Endothelial cell of umbilical vein (primary cell): ENCODE measurements around the gene ARMC7. TPM values are rescaled to one million over a fixed set of nuclear protein-coding genes. Genes with fewer than 3 reads are reported as not detected.

Experiments
- BruUV-seq: library from RNA; stranded (reverse); fragments of 400-500 nt; replicated peaks from 2 replicates; lab custom pipeline; 2021; lab: Mats Ljungman, UMichigan
- CTCF ChIA-PET: fragments of 300-600, 350-600 bp; sonication (Branson Sonifier 250); formaldehyde crosslinking; loops from one replicate; lab custom pipeline; 2021; ENCODE audit warnings: antibody characterized with exemption, inconsistent platforms; lab: Charles Lee
- POLR2A ChIA-PET: fragments of 300-600, 350-600 bp; sonication (Branson Sonifier 250); formaldehyde crosslinking; loops from one replicate; lab custom pipeline; 2021; ENCODE audit warnings: antibody characterized with exemption, inconsistent platforms; lab: Charles Lee
- DNase-seq: peaks from one replicate; pipeline ENCODE4 v3.0.0-alpha.2; 2011; ENCODE audit warnings: low read depth, low spot score
- FAIRE-seq: peaks from 2 replicates; lab custom pipeline; 2011; peaks lifted over from hg19 to GRCh38; lab: Jason Lieb, UNC
- H2AFZ ChIP-seq: 2 replicates; pipeline ENCODE4 v1.6.0; 2012; ENCODE audit warnings: low read depth, low read length, control low read depth, inconsistent platforms
- H3K27ac ChIP-seq: 2 replicates; pipeline ENCODE4 v1.5.1; 2011; ENCODE audit warnings: low read depth, mild to moderate bottlenecking, control low read depth, low read length, moderate library complexity; ENCODE audit not compliant: insufficient read depth
- H3K27me3 ChIP-seq, 2 experiments: 2 replicates each; pipeline versions ENCODE4 v1.6.0 to v1.6.1; 2011; ENCODE audit warnings: low read length in 2 of 2, mixed read lengths in 1 of 2; ENCODE audit not compliant: control insufficient read depth in 2 of 2, insufficient read depth in 2 of 2
- H3K36me3 ChIP-seq, 2 experiments: 2 replicates in 1 of 2; 3 replicates in 1 of 2; pipeline ENCODE4 v1.5.1; 2011; ENCODE audit warnings: low read length in 2 of 2, mild to moderate bottlenecking in 1 of 2, moderate library complexity in 1 of 2; ENCODE audit not compliant: control insufficient read depth in 2 of 2, insufficient read depth in 2 of 2; ENCODE audit errors: extremely low read depth in 1 of 2
- H3K4me1 ChIP-seq: 3 replicates; pipeline ENCODE4 v1.5.1; 2011; ENCODE audit warnings: mild to moderate bottlenecking, low read length; ENCODE audit not compliant: control insufficient read depth, insufficient read depth; ENCODE audit errors: extremely low read depth
- H3K4me2 ChIP-seq: 2 replicates; pipeline ENCODE4 v1.6.1; 2011; ENCODE audit warnings: low read length, control low read depth, mixed read lengths; ENCODE audit not compliant: insufficient read depth
- H3K4me3 ChIP-seq, 3 experiments: fragments of 200-600 bp in 1 of 3; sonication (generic), shearing (Covaris generic) in 1 of 3; replicated peaks in 1 of 3; 2 replicates each; pipeline ENCODE4 v1.5.1; 2011 to 2016; ENCODE audit warnings: control low read depth in 3 of 3, low read length in 3 of 3, mild to moderate bottlenecking in 2 of 3, inconsistent platforms in 1 of 3, low read depth in 1 of 3, moderate library complexity in 1 of 3; ENCODE audit not compliant: insufficient read depth in 1 of 3
- H3K79me2 ChIP-seq: 2 replicates; pipeline ENCODE4 v1.6.0; 2012; ENCODE audit warnings: low read length, inconsistent platforms; ENCODE audit not compliant: control insufficient read depth, insufficient read depth
- H3K9ac ChIP-seq: replicated peaks from 2 replicates; pipeline ENCODE3; 2011; ENCODE audit warnings: low read length, control low read depth; ENCODE audit not compliant: insufficient read depth; ENCODE audit errors: extremely low read depth
- H3K9me1 ChIP-seq: replicated peaks from 3 replicates; pipeline ENCODE4 v1.6.0; 2011; ENCODE audit warnings: mild to moderate bottlenecking, low read length; ENCODE audit not compliant: control insufficient read depth, insufficient read depth; ENCODE audit errors: extremely low read depth
- H3K9me3 ChIP-seq: replicated peaks from 2 replicates; pipeline ENCODE4 v1.5.1; 2012; ENCODE audit warnings: low read length, inconsistent platforms; ENCODE audit not compliant: control insufficient read depth, insufficient read depth
- H4K20me1 ChIP-seq: replicated peaks from 2 replicates; pipeline ENCODE3; 2011; ENCODE audit warnings: mild to moderate bottlenecking, low read length; ENCODE audit not compliant: control insufficient read depth, insufficient read depth; ENCODE audit errors: extremely low read depth
- EZH2 ChIP-seq: IDR thresholded peaks from 2 replicates; pipeline ENCODE4 v1.6.1; 2012; ENCODE audit warnings: borderline replicate concordance, low read depth, mild to moderate bottlenecking, moderate library complexity, low read length, inconsistent platforms; ENCODE audit not compliant: severe bottlenecking
- FOS ChIP-seq: IDR thresholded peaks from 2 replicates; pipeline ENCODE4 v1.6.1; 2011; ENCODE audit warnings: mild to moderate bottlenecking, low read length, moderate library complexity, borderline replicate concordance; ENCODE audit not compliant: insufficient read depth
- GATA2 ChIP-seq: IDR thresholded peaks from 2 replicates; pipeline ENCODE4 v1.7.0; 2011; ENCODE audit warnings: low read depth, mild to moderate bottlenecking, moderate library complexity, mixed read lengths, low read length; ENCODE audit not compliant: insufficient read length, insufficient read depth
- JUN ChIP-seq: IDR thresholded peaks from 2 replicates; pipeline ENCODE4 v1.6.1; 2011; ENCODE audit warnings: borderline replicate concordance, low read depth; ENCODE audit not compliant: insufficient read length, insufficient read depth
- MYC ChIP-seq: IDR thresholded peaks from one replicate; pipeline ENCODE4 v1.6.1; 2011; ENCODE audit warnings: mild to moderate bottlenecking, low read depth, low read length
- POLR2A ChIP-seq: IDR thresholded peaks from 2 replicates; pipeline ENCODE4 v1.6.1; 2012; ENCODE audit warnings: low read depth, mild to moderate bottlenecking, control low read depth, low read length
- dilution Hi-C: fragments of 300-500 bp; cut with MboI; formaldehyde crosslinking; loops from one replicate; pipeline ENCODE4 v1.15.0; 2019; ENCODE audit warnings: low sequenced_read_pairs; ENCODE audit not compliant: extremely low pct_ligation_motif_present
- intact Hi-C: fragments of 100-400 bp; cut with micrococcal nuclease; formaldehyde crosslinking; loops from one replicate; pipeline ENCODE4 v1.10.0; 2022
- polyA plus RNA-seq, 4 experiments: library from polyadenylated mRNA; depleted of rRNA in 3 of 4; stranded (reverse) in 3 of 4; unstranded in 1 of 4; fragments of >200 nt; gene quantifications; 2 replicates each; pipeline versions ENCODE4 v1.2.1 to v1.2.3, GENCODE V29; 2011 to 2012; ENCODE audit warnings: missing spikeins in 1 of 4
- total RNA-seq: library from RNA; stranded (reverse); gene quantifications from 2 replicates; pipeline ENCODE4 v1.2.3, GENCODE V29; 2021
- TF ChIP-seq, protein P1 (sequence below), 2 donors: IDR thresholded peaks; 1 replicate in 1 of 2; 2 replicates in 1 of 2; pipeline ENCODE4 v1.5.1; 2011; ENCODE audit warnings: low read length in 2 of 2, mild to moderate bottlenecking in 2 of 2, moderate library complexity in 2 of 2, control low read depth in 1 of 2, inconsistent platforms in 1 of 2, low read depth in 1 of 2; ENCODE audit not compliant: insufficient read depth in 1 of 2; ENCODE audit errors: extremely low read depth in 1 of 2

Gene ARMC7
- total and polyA plus RNA-seq, 2 donors (not counting 3 experiments of a cell fraction or from before 2014, with no cell fraction given) = 11.8 to 15.7 TPM

- Histone ChIP-seq H3K4me2 (peak overlapping the region; percentile 32), H3K79me2 (peaks cover 2% of the 10 kb centered on the region), H3K9me3 (no peaks in the 10 kb centered on the region), H3K4me3 (no peak overlapping the region), H3K4me1 (peaks cover 17% of the 10 kb centered on the region), H3K9me1 (no peaks in the 10 kb centered on the region), H3K36me3 (peaks cover 2 to 9% of the 10 kb centered on the region in 2 experiments), H3K27me3 (no peaks in the 10 kb centered on the region), H3K27ac (peak overlapping the region; percentile 85), H2AFZ (peak overlapping the region; percentile 88), H3K9ac (peak overlapping the region; percentile 60), H4K20me1 (no peaks in the 10 kb centered on the region)
- TF ChIP-seq JUN = no peak
- no peak for TF ChIP-seq GATA2
- TF ChIP-seq MYC = no peak
- TF ChIP-seq, protein P1, sequence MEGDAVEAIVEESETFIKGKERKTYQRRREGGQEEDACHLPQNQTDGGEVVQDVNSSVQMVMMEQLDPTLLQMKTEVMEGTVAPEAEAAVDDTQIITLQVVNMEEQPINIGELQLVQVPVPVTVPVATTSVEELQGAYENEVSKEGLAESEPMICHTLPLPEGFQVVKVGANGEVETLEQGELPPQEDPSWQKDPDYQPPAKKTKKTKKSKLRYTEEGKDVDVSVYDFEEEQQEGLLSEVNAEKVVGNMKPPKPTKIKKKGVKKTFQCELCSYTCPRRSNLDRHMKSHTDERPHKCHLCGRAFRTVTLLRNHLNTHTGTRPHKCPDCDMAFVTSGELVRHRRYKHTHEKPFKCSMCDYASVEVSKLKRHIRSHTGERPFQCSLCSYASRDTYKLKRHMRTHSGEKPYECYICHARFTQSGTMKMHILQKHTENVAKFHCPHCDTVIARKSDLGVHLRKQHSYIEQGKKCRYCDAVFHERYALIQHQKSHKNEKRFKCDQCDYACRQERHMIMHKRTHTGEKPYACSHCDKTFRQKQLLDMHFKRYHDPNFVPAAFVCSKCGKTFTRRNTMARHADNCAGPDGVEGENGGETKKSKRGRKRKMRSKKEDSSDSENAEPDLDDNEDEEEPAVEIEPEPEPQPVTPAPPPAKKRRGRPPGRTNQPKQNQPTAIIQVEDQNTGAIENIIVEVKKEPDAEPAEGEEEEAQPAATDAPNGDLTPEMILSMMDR (IDR thresholded peaks at IDR 0.05; ENCODE audit: extremely low read depth in 1 of 2, insufficient read depth in 1 of 2, low read depth in 1 of 2, low read length in 2 of 2) = no peak
- no peak for TF ChIP-seq EZH2
- no peak for TF ChIP-seq FOS
- no peak for TF ChIP-seq POLR2A
- intact Hi-C loops = loop anchor here (1.0 kb wide), 2 partner anchors 10 to 28 kb away; no protein-coding TSS in a partner anchor
- ChIA-PET CTCF (interaction anchor here (1.0 to 6.0 kb wide), 10 partner anchors 9 to 146 kb away, joined by 4 to 88 read pairs (median 6); partner anchors contain the start of genes ARMC7 and MIF4GD), POLR2A (interaction anchor here (1.1 to 1.3 kb wide), 2 partner anchors 11 to 76 kb away, joined by 3 to 7 read pairs; no protein-coding TSS in a partner anchor)
- DNase-seq = no peak
- peak; percentile 4 for FAIRE-seq
- dilution Hi-C loops = no loop called here
- TSS peak; percentile 69 for BruUV-seq
Observed at GRCh38 chr17:75124819-75125162, 15.0 kb downstream of the ARMC7 start.
